Stimulated activated effector memory CD8-positive, alpha-beta T cell treated with anti-CD3 and anti-CD28 coated beads, Interleukin-12 subunit alpha, Interleukin-12 subunit beta, amount 100 ng/mL, for 72 hours (primary cell): ENCODE results near the gene DHRS2.
"Not testable (repeated sequence)": the region's sequence is repeated elsewhere in the genome, so short reads cannot be mapped to it uniquely, and the experiment has no call there.

Experiments
- ATAC-seq: fragments of 150-1000 bp; cut with Tn5 transposase; 2 replicates; pipeline ENCODE4 v1.10.0; 2021
- DNase-seq, 2 donors: peaks; one replicate each; pipeline ENCODE4 v3.0.0; 2021 to 2022; ENCODE audit warnings: low spot score in 2 of 2
- H3K27ac Mint-ChIP-seq: one replicate; pipeline ENCODE4 v1.8.0; 2022; ENCODE audit warnings: mild to moderate bottlenecking, mixed read lengths
- H3K36me3 Mint-ChIP-seq: one replicate; pipeline ENCODE4 v1.8.0; 2022; ENCODE audit warnings: mild to moderate bottlenecking, mixed read lengths
- H3K4me1 Mint-ChIP-seq: one replicate; pipeline ENCODE4 v1.8.0; 2022; ENCODE audit warnings: mixed read lengths
- H3K4me3 Mint-ChIP-seq: one replicate; pipeline ENCODE4 v1.8.0; 2022; ENCODE audit warnings: mild to moderate bottlenecking, mixed read lengths
- H3K9me3 Mint-ChIP-seq: one replicate; pipeline ENCODE4 v1.8.0; 2022; ENCODE audit warnings: mixed read lengths

The DHRS2 gene, protein sequence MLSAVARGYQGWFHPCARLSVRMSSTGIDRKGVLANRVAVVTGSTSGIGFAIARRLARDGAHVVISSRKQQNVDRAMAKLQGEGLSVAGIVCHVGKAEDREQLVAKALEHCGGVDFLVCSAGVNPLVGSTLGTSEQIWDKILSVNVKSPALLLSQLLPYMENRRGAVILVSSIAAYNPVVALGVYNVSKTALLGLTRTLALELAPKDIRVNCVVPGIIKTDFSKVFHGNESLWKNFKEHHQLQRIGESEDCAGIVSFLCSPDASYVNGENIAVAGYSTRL

DNA sequence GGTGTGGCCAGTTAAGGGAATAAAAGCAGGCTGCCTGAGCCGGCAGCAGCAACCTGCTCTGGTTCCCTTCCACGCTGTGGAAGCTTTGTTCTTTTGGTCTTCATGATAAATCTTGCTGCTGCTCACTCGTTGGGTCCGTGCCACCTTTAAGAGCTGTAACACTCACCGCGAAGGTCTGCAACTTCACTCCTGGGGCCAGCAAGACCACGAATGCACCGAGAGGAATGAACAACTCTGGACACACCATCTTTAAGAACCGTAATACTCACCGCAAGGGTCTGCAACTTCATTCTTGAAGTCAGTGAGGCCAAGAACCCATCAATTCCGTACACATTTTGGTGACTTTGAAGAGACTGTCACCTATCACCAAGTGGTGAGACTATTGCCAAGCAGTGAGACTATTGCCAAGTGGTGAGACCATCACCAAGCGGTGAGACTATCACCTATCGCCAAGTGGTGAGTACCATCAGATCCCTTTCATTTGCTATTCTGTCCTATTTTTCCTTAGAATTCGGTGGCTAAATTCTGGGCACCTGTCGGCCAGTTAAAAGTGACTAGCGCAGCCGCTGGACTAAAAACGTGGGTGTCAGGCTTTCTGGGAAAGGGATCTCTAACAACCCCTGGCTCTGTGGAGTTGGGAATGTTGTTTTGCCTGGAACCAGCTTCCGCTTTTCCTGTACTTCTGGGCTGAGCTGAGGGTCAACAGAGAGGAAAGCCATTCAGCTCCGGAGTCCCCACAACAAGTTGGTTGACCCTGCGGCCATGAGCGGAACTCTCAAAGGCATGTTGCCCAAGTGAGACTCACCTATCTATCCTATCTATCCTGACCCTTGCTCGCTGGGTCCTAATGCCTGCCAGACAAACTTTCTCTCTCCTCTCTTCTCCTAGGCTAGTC is at the start of gene DHRS2:
TSS of gene DHRS2 (plus strand) at position 48 of the 895 bp plus-strand sequence. CDS start 2,501 bp downstream, outside the sequence.
- Mint-ChIP-seq H3K4me1 (peaks cover 16% of the 10 kb centered on the region), H3K4me3 (no peak within 1 kb of the TSS), H3K9me3 (no peaks in the 10 kb centered on the region), H3K36me3 (no peaks in the 10 kb centered on the region), H3K27ac (peak within 1 kb of the TSS; percentile 4)
- no peak for DNase-seq
- no peak for ATAC-seq

DNA sequence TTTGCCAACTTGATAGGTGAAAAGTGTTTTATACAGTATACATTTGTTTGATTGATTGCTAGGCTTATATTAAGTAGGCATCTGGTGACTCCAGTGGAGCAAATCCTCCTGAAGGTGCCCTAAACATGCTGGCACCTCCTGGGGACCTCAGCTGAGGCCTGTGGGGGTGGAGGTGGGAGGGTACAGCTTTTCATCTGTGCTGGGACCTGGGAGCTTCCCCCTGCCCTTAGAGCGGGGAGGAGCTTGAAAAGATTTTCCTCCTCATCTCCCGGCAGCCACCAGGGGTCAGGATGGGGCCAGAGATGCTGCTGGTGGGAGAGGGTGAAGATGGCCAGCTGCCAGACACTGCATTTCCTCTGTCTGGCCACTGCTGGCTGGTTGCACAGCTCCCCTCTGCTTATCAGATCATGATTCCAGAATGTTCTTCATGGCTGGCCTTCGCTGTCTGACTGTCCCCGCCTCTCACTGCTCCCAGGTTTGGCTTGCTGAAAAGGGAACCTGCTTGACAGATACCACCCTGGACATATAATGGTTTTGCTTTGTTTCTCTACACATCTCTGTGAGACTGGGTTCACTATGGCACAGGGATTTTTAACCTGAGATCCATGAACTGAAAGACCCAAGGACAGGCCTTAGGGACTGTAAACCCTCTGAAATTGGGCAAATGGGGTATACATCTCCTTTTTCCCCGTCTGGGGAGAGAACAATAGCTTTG is 47.1 kb upstream of the DHRS2 start:
- no peaks in the 10 kb centered on the region for H3K9me3 Mint-ChIP-seq
- no peaks in the 10 kb centered on the region for H3K36me3 Mint-ChIP-seq
- no peak overlapping the region for H3K4me3 Mint-ChIP-seq
- peak overlapping the region; percentile 17 for H3K27ac Mint-ChIP-seq
- H3K4me1 Mint-ChIP-seq: peaks cover 12% of the 10 kb centered on the region
- peak; percentile 99 for ATAC-seq
- DNase-seq: peak; percentile 78 to 90

DNA sequence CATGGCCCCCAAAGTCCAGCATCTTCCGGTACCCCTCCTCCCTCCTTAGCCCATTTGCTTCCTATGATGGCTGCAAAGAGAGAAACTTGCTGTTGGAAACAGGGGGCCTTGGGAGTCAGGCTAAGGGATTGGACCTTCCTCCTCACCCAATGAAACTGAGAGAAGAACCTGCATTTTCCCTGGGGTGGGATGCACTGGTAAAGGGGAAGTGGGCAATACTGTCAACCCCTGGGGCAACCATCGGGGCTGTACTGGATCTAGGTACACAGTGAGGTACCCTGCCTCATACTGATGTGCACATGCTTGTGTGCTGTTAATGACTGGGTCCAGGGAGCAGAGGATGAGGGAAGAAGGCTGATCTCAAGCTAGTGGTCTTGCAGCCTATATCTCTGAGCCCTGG is 46.6 kb upstream of the DHRS2 start:
- Mint-ChIP-seq H3K27ac (peak overlapping the region; percentile 17), H3K9me3 (no peaks in the 10 kb centered on the region), H3K36me3 (no peaks in the 10 kb centered on the region), H3K4me1 (peaks cover 12% of the 10 kb centered on the region), H3K4me3 (no peak overlapping the region)
- DNase-seq (no peak), ATAC-seq (no peak)

DNA sequence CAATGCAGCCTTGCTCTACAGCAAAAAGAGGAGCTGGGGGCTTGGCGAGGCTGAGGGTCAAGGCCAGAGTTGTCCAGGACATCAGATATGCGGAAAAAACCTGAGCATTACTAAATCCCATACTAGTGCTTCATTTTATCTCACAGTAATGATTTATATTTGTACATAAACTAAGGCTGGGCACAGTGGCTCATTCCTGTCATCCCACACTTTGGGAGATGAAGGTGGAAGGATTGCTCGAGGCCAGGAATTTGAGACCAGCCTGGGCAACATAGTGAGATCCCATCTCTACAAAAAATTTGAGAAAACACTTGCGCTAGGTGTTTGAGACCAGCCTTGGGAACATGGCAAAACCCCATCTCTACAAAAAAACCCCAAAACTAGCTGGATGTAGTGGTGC is 46.0 kb upstream of the DHRS2 start:
- no peak overlapping the region for H3K27ac Mint-ChIP-seq
- no peaks in the 10 kb centered on the region for H3K9me3 Mint-ChIP-seq
- peaks cover 12% of the 10 kb centered on the region for H3K4me1 Mint-ChIP-seq
- no peak overlapping the region for H3K4me3 Mint-ChIP-seq
- ATAC-seq: no peak
- no peak for DNase-seq
- no peaks in the 10 kb centered on the region for H3K36me3 Mint-ChIP-seq

DNA sequence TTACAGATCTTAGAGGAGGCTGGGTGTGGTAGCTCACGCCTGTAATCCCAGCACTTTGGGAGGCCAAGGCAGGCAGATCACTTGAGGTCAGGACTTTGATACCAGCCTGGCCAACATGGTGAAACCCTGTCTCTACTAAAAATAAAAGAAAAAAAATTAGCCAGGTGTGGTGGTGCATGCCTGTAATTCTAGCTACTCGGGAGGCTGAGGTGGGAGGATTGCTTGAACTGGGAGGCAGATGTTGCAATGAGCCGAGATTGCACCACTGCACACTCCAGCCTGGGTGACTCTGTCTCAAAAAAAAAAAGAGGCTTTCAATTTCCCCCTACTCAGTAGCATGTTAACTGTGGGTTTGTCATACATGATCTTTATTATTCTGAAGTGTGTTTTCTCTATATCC is 42.0 kb upstream of the DHRS2 start:
- not testable (repeated sequence) for ATAC-seq, DNase-seq, H3K9me3 Mint-ChIP-seq, H3K4me3 Mint-ChIP-seq, H3K27ac Mint-ChIP-seq, H3K4me1 Mint-ChIP-seq, H3K36me3 Mint-ChIP-seq

DNA sequence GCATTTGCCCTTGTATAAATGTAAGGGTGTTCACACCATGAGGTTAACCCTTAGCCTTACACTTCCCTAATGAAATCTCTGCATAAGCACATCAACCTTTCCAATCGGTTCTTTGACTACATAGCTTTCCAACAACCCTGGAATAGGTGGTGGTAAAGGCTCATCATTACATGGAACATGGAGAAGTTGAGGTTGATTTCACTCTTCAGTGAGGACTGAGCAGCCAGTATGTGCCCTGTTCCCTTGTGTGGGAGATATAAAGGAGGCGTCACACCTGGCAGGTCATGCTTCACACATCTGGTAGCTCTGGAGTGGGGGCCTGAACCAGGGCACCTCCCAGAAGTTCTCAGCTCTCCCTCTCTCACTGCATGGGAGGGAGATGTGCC is 35.8 kb upstream of the DHRS2 start:
- H3K9me3 Mint-ChIP-seq: peaks cover 3% of the 10 kb centered on the region
- peak overlapping the region; percentile 3 for H3K27ac Mint-ChIP-seq
- H3K36me3 Mint-ChIP-seq: no peaks in the 10 kb centered on the region
- peaks cover 18% of the 10 kb centered on the region for H3K4me1 Mint-ChIP-seq
- no peak overlapping the region for H3K4me3 Mint-ChIP-seq
- ATAC-seq (no peak), DNase-seq (no peak)

DNA sequence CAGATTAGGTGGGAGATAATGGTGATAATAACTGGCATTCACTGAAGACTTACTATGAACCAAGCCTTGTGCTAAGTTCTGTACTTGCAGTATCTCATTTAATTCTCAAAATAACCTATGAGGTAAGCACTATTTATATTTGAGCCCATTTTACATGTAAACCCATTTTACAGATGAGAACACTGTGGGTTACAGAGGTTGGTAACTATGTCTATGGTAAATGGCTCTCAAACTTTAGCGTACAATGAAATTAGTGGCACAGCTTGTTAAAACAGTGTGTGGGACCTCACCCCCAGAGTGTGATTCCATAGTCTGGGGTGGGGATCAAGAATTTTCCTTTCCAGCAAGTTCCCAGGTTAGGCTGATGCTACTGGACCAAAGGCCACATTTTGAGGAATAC is 35.4 kb upstream of the DHRS2 start:
- peaks cover 23% of the 10 kb centered on the region for H3K4me1 Mint-ChIP-seq
- DNase-seq (no peak), ATAC-seq (no peak)
- no peaks in the 10 kb centered on the region for H3K36me3 Mint-ChIP-seq
- H3K27ac Mint-ChIP-seq: no peak overlapping the region
- H3K9me3 Mint-ChIP-seq: peaks cover 3% of the 10 kb centered on the region
- no peak overlapping the region for H3K4me3 Mint-ChIP-seq

DNA sequence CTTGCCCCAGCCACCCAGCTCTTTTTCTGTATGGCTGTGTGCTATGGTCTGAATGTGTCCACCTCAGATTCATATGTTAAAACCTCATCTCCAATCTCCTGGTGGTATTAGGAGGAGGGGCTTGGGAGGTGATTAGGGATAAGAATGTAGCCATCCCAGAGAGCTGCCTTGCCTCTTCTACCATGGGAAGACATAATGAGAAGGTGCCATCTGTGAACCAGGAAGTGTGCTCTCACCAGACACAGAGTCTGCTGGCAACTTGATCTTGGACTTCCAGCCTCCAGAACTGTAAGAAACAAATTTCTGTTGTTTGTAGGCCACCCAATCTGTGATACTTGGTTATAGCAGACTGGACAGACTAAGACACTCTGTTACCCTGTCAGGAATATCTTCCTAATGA is 34.7 kb upstream of the DHRS2 start:
- Mint-ChIP-seq H3K4me1 (peaks cover 28% of the 10 kb centered on the region), H3K9me3 (peaks cover 3% of the 10 kb centered on the region), H3K36me3 (no peaks in the 10 kb centered on the region), H3K4me3 (no peak overlapping the region), H3K27ac (peak overlapping the region; percentile 63)
- DNase-seq (no peak), ATAC-seq (no peak)

DNA sequence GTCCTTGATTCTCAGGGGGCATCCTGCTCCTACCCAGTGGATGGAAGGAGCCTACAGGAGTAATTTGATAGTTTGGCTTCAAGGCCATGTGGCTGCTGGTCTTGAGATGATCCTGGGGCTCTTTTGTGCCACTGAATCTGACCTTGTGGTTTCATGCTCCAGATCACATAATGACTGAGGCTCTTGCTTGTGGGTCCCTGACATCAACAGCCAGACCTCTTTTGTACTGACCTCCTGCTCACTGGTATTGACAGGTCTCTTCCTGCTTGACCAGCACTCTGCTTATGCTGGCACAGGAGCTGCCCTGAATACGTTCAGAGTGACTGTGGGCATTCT is 34.4 kb upstream of the DHRS2 start:
- H3K4me3 Mint-ChIP-seq: no peak overlapping the region
- ATAC-seq: no peak
- DNase-seq: no peak

DNA sequence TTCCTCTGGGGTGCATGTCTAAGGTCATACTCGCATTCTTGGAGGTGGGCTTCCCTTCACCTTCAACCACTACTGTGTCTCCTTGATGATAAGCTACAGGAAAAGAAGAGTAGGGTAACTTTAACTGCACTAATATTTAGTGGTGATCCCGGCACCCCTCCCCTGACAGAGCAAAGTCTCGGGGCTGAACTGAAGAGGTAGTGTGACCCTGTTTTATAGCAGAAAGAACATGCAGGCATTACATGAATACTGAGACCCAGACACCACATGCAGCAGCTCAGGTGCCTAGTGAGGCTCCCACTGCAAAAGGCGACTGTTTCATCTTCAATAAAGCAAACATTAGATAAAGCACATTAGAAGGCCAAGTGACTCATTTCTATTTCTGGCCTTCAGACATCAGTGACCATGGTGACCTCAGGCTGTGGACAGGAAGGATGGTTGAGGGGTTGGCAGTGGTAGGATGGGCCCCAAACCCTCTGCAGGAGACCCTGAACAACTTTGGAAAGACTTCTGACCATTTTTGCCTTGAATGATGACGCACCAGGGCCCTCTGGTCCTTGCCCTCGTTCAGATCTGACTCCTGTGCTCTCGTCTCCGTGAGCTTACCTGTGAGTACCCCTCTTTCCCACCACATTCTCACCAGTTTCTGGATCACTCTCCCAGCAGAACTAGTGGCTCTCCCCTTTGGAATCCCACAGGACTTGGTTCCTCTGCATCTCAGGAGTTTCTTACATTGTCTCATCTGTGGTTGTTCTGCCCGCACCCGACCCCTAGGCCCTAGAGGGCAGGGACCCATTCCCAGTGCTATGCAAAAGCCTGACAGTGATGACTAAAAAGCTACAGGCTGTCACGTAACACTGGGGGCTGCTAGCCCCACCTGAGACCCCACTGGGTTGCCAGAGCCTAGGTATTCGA is 33.7 kb upstream of the DHRS2 start:
- H3K4me1 Mint-ChIP-seq: peaks cover 38% of the 10 kb centered on the region
- H3K27ac Mint-ChIP-seq: peak overlapping the region; percentile 63
- H3K9me3 Mint-ChIP-seq: peaks cover 3% of the 10 kb centered on the region
- no peak for DNase-seq
- H3K4me3 Mint-ChIP-seq: no peak overlapping the region
- ATAC-seq: no peak
- no peaks in the 10 kb centered on the region for H3K36me3 Mint-ChIP-seq

More for the DNA sequence above, 34.4 kb upstream of the DHRS2 start:
- H3K9me3 Mint-ChIP-seq: peaks cover 3% of the 10 kb centered on the region
- H3K4me1 Mint-ChIP-seq: peaks cover 32% of the 10 kb centered on the region
- no peaks in the 10 kb centered on the region for H3K36me3 Mint-ChIP-seq
- H3K27ac Mint-ChIP-seq: peak overlapping the region; percentile 63

DNA sequence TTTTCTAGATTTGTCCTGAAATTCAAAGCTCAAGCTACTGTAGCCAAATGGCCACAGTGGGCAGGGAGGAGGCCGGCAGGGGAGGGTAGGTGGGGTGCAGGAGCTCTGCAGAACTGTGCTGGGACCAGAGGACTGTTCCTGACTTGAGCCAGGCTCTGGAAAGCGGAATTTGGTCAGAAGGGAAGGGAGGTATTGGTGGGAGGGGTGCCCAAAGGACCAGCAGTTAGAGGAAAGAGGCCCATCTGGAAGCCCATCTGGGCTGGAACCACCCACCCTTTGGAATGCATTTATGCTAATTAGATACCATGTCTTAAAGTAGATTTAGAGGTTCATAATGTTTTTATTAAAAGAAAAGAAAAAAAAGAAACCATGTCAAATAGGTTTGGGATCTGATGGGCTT is 33.1 kb upstream of the DHRS2 start:
- H3K4me1 Mint-ChIP-seq: peaks cover 40% of the 10 kb centered on the region
- no peak for ATAC-seq
- no peak for DNase-seq
- peak overlapping the region; percentile 63 for H3K27ac Mint-ChIP-seq
- peaks cover 3% of the 10 kb centered on the region for H3K9me3 Mint-ChIP-seq
- H3K4me3 Mint-ChIP-seq: no peak overlapping the region
- no peaks in the 10 kb centered on the region for H3K36me3 Mint-ChIP-seq

DNA sequence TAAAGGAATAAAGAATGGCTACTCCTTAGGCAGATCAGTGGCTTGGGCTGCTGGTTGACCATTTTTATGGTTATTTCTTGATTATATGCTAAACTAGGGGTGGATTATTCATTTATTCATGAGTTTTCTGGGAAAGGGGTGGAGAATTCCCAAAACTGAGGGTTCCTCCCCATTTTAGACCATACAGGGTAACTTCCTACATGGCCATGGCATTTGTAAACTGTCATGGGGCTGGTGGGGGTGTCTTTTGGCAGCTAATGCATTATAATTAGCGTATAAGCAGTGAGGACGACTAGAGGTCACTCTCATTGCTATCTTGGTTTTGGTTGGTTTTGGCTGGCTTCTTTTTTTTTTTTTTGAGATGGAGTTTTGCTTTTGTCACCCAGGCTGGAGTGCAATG is 32.0 kb upstream of the DHRS2 start:
- H3K4me3 Mint-ChIP-seq: no peak overlapping the region
- no peaks in the 10 kb centered on the region for H3K36me3 Mint-ChIP-seq
- no peak overlapping the region for H3K27ac Mint-ChIP-seq
- ATAC-seq: no peak
- DNase-seq: no peak
- peaks cover 48% of the 10 kb centered on the region for H3K4me1 Mint-ChIP-seq
- peaks cover 7% of the 10 kb centered on the region for H3K9me3 Mint-ChIP-seq

DNA sequence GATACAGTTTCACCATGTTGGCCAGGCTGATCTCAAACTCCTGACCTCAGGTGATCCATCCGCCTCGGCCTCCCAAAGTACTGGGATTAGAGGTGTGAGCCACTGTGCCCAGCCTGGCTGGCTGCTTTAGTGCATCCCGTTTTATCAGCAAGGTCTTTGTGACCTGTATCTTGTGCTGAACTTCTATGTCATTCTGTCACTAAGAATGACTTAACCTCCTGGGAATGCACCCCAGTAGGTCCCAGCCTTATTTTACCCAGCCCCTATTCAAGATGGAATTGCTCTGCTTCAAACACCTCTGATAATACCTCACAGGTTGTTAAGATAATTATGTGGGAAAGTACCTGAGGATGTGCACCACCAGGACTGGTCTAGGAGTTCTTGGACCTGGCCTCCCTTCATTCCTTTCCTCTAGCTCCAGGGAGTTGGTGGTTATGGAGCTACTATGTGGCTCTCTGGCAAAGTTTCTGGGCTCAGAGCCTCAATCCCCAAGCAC is 31.4 kb upstream of the DHRS2 start:
- no peak for DNase-seq
- Mint-ChIP-seq H3K4me1 (peaks cover 51% of the 10 kb centered on the region), H3K9me3 (peaks cover 5% of the 10 kb centered on the region), H3K27ac (peak overlapping the region; percentile 86), H3K36me3 (no peaks in the 10 kb centered on the region), H3K4me3 (no peak overlapping the region)
- no peak for ATAC-seq

DNA sequence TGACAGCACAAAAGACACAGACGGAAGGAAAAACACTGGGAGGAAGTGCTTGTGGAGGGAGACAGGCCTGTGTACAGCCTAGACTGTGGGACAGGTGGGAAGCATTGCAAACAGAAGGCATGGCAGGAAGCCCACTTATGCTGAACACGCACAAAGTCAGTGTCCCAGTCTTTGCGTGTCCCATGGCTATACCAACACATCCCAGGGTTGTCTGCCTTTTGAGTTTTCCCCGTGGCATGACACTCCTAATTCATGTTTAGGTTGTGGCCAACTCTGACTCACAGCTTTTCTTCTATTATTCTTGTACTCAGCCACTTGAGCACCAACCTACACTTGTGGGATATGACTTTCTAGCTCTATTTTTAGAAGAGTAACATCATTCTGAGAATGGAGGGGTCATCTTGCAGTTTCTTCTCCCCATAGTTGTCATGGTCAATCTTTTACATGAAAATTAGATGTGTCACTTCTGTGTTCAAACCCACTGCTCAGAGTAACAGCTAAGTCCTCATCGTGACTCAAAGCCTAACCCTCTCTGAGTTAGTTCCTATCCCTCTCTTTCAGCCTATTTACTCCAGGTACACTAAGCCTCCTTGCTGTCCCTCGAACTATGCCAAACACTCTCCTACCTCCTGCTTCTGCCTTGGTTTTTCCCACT is 30.1 kb upstream of the DHRS2 start:
- Mint-ChIP-seq H3K9me3 (peaks cover 5% of the 10 kb centered on the region), H3K4me1 (peaks cover 60% of the 10 kb centered on the region), H3K36me3 (no peaks in the 10 kb centered on the region), H3K4me3 (peak overlapping the region; percentile 27), H3K27ac (peak overlapping the region; percentile 86)
- DNase-seq (peak in 1 of 2 donors; percentile 70), ATAC-seq (peak; percentile 97)
